Omental fat pad (tissue), 4 donors: ENCODE measurements around the gene KIF3B. TPM values are rescaled to one million over a fixed set of nuclear protein-coding genes. Genes with fewer than 3 reads are reported as not detected.
"Not testable (repeated sequence)": the region's sequence is repeated elsewhere in the genome, so short reads cannot be mapped to it uniquely, and the experiment has no call there.

Source experiments
- ATAC-seq: fragments of 150-250 bp; one replicate; pipeline ENCODE4 v1.9.1; 2016; ENCODE audit warnings: mild to moderate bottlenecking, moderate library complexity; ENCODE audit not compliant: low FRiP score
- DNase-seq: peaks from one replicate; pipeline ENCODE4 v3.0.0-alpha.2; 2019; ENCODE audit warnings: low spot score
- CTCF ChIP-seq, 3 donors: fragments of 450-650 bp; IDR thresholded peaks; one replicate each; pipeline ENCODE4 v1.5.1; 2016 to 2017; ENCODE audit warnings: antibody characterized with exemption in 3 of 3, mild to moderate bottlenecking in 3 of 3, moderate library complexity in 2 of 3
- total RNA-seq, 4 donors: library from RNA; depleted of rRNA; stranded (reverse); fragments of >200 nt; gene quantifications; one replicate each; pipeline ENCODE4 v1.1.0, GENCODE V29; 2016

Gene KIF3B
- total RNA-seq, 4 donors from 2014 or later, result 19.9 to 25.4 (median 22.7) TPM

GRCh38 chr20:32337937-32338661, 60.6 kb downstream of the KIF3B start:
- no peak for ATAC-seq
- DNase-seq, result no peak
- TF ChIP-seq CTCF (IDR thresholded peaks at IDR 0.05), result no peak

- no peak for TF ChIP-seq CTCF (IDR thresholded peaks at IDR 0.05)
- DNase-seq (no peak), ATAC-seq (no peak)
Measured at GRCh38 chr20:32338665-32339064, 61.2 kb downstream of the KIF3B start.

GRCh38 chr20:32339116-32339515, 61.7 kb downstream of the KIF3B start:
- ATAC-seq, result no peak
- DNase-seq, result no peak
- TF ChIP-seq CTCF (IDR thresholded peaks at IDR 0.05), result no peak

- not testable (repeated sequence) for DNase-seq, ATAC-seq
Measured at GRCh38 chr20:32341053-32341452, 63.6 kb downstream of the KIF3B start.

GRCh38 chr20:32343439-32343838, 66.0 kb downstream of the KIF3B start:
- ATAC-seq, result peak; percentile 68
- DNase-seq, result no peak
- TF ChIP-seq CTCF (IDR thresholded peaks at IDR 0.05), result no peak

- TF ChIP-seq CTCF (IDR thresholded peaks at IDR 0.05), result no peak
- DNase-seq, result no peak
- no peak for ATAC-seq
Measured at GRCh38 chr20:32344835-32345506, 67.5 kb downstream of the KIF3B start.

- TF ChIP-seq CTCF (IDR thresholded peaks at IDR 0.05), result no peak
- no peak for ATAC-seq
- no peak for DNase-seq
Measured at GRCh38 chr20:32348207-32348606, 70.8 kb downstream of the KIF3B start.
